ENCODE data around the gene EYS. TPM values are rescaled to one million over a fixed set of nuclear protein-coding genes. Genes with fewer than 3 reads are reported as not detected.

Gene EYS
- total and polyA plus RNA-seq, 2 of the 8 experiments (the other 6 are each of a cell fraction or from before 2014, with no cell fraction given), result 0.05 to 0.13 TPM

DNA sequence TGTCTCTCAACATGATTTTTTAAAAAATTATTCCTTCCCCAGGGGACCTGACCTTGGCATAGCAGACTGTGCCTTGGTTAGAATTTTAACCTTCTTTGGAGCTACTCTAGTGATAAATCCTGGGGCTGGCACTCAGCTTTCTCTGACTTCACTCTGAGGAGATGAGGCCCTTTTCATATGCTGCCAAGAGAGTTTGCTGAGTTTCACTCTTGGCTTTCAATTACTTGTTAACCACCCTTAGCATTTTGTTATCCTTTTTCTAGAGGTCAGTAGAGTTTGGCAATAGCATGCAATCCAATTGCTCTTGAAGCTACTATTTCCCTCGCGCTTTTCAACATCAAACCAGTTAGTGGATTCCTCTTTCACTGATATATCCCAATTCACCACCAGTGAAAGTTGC, 920.3 kb downstream of the EYS start (continued):
- no peak for TF ChIP-seq CTBP2 (IDR thresholded peaks at IDR 0.05; ENCODE audit: borderline replicate concordance, insufficient read depth, insufficient read length, low read length)

Data from H1 (cell line).